WTC11 (cell line): ENCODE data around the gene PPP3CA. TPM values are rescaled to one million over a fixed set of nuclear protein-coding genes. Genes with fewer than 3 reads are reported as not detected.

ENCODE experiments used
- ATAC-seq: fragments of 200-7000 bp; cut with Tn5 transposase; 2 replicates; pipeline ENCODE4 v1.10.0; 2021; ENCODE audit warnings: mild to moderate bottlenecking, moderate library complexity
- CTCF ChIA-PET: fragments of 300-600 bp; sonication (Branson Sonifier 250); formaldehyde crosslinking; loops from one replicate; lab custom pipeline; 2021; ENCODE audit warnings: antibody characterized with exemption; lab: Charles Lee
- POLR2A ChIA-PET: fragments of 350-600 bp; sonication (Branson Sonifier 250); formaldehyde crosslinking; loops from one replicate; lab custom pipeline; 2021; ENCODE audit warnings: antibody characterized with exemption; lab: Charles Lee
- DNase-seq: peaks from one replicate; pipeline ENCODE4 v3.0.0; 2021; ENCODE audit warnings: low spot score
- H3K27ac Mint-ChIP-seq: 2 replicates; pipeline ENCODE4 v1.8.0; 2021; ENCODE audit warnings: mixed read lengths
- H3K27me3 Mint-ChIP-seq: 2 replicates; pipeline ENCODE4 v1.8.0; 2021; ENCODE audit warnings: low read depth, mild to moderate bottlenecking, moderate library complexity, mixed read lengths
- H3K36me3 Mint-ChIP-seq: 2 replicates; pipeline ENCODE4 v1.8.0; 2021; ENCODE audit warnings: mixed read lengths
- H3K4me1 Mint-ChIP-seq: 2 replicates; pipeline ENCODE4 v1.8.0; 2022; ENCODE audit warnings: mixed read lengths
- H3K4me3 Mint-ChIP-seq: 2 replicates; pipeline ENCODE4 v1.8.0; 2021; ENCODE audit warnings: mild to moderate bottlenecking, moderate library complexity, mixed read lengths
- H3K9me3 Mint-ChIP-seq: 2 replicates; pipeline ENCODE4 v1.8.0; 2021; ENCODE audit warnings: mixed read lengths
- CREM ChIP-seq: sonication (generic); formaldehyde crosslinking; IDR thresholded peaks from 2 replicates; pipeline ENCODE4 v1.8.1; 2022; ENCODE audit warnings: mild to moderate bottlenecking, missing genetic modification reagents, moderate library complexity
- E2F4 ChIP-seq: sonication (generic); formaldehyde crosslinking; IDR thresholded peaks from 2 replicates; pipeline ENCODE4 v1.8.1; 2022; ENCODE audit warnings: low read depth, mild to moderate bottlenecking, moderate library complexity, missing genetic modification reagents, borderline replicate concordance
- NFATC4 ChIP-seq: fragments of 250-450 bp; sonication (Bioruptor Pico); IDR thresholded peaks from 2 replicates; pipeline ENCODE4 v1.9.0; 2021; ENCODE audit warnings: mild to moderate bottlenecking
- NFE2L1 ChIP-seq: sonication (generic); formaldehyde crosslinking; IDR thresholded peaks from 2 replicates; pipeline ENCODE4 v1.8.1; 2023; ENCODE audit warnings: missing genetic modification reagents
- PRDM15 ChIP-seq: sonication (generic); formaldehyde crosslinking; IDR thresholded peaks from 2 replicates; pipeline ENCODE4 v1.8.0; 2022; ENCODE audit warnings: missing genetic modification reagents
- TEAD4 ChIP-seq: sonication (generic); formaldehyde crosslinking; IDR thresholded peaks from 2 replicates; pipeline ENCODE4 v1.8.0; 2022; ENCODE audit warnings: mild to moderate bottlenecking, missing genetic modification reagents
- USF1 ChIP-seq: sonication (generic); formaldehyde crosslinking; IDR thresholded peaks from 2 replicates; pipeline ENCODE4 v1.8.0; 2022; ENCODE audit warnings: mild to moderate bottlenecking, missing genetic modification reagents
- ZMAT4 ChIP-seq: fragments of 250-450 bp; sonication (Bioruptor Pico); IDR thresholded peaks from 2 replicates; pipeline ENCODE4 v1.9.0; 2021; ENCODE audit warnings: mild to moderate bottlenecking
- ZNF317 ChIP-seq: sonication (generic); formaldehyde crosslinking; IDR thresholded peaks from 2 replicates; pipeline ENCODE4 v1.8.1; 2023; ENCODE audit warnings: low read depth, mild to moderate bottlenecking, moderate library complexity, missing genetic modification reagents, borderline replicate concordance
- total RNA-seq: library from RNA; stranded (reverse); gene quantifications from 3 replicates; pipeline ENCODE4 v1.2.3, GENCODE V29; 2021
- TF ChIP-seq, protein P1 (sequence below): sonication (generic); formaldehyde crosslinking; IDR thresholded peaks from 2 replicates; pipeline ENCODE4 v1.8.1; 2023; ENCODE audit warnings: mild to moderate bottlenecking, missing genetic modification reagents, borderline replicate concordance
- TF ChIP-seq, protein P2 (sequence below): fragments of 250-450 bp; sonication (Bioruptor Pico); IDR thresholded peaks from 2 replicates; pipeline ENCODE4 v2.1.2; 2022; ENCODE audit warnings: mild to moderate bottlenecking, moderate library complexity
- TF ChIP-seq, protein P3 (sequence below): sonication (generic); formaldehyde crosslinking; IDR thresholded peaks from 2 replicates; pipeline ENCODE4 v1.8.1; 2023; ENCODE audit warnings: mild to moderate bottlenecking, missing genetic modification reagents

PPP3CA gene
- total RNA-seq, 1 experiment from 2014 or later, result 41.6 TPM

DNA sequence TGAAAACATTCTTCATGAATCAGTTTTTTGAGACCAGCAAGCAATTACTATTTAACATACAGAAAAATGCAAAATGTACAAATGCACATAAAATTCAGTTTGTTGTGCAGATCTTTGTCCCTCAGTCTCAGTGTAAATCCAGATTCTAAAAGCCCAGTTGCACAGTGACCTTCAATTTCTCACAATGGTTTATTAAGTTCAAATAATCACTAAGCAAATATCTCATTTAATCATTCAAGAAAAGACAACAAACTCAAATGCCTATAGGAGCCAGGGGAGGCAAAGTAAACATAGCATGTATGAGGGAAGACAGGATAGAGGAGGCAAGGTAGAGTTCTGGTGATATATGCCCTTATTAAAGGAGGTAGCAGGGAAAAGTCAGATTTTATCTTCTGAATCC lies 82.8 kb downstream of the PPP3CA start (continued):
- TF ChIP-seq, protein P1, sequence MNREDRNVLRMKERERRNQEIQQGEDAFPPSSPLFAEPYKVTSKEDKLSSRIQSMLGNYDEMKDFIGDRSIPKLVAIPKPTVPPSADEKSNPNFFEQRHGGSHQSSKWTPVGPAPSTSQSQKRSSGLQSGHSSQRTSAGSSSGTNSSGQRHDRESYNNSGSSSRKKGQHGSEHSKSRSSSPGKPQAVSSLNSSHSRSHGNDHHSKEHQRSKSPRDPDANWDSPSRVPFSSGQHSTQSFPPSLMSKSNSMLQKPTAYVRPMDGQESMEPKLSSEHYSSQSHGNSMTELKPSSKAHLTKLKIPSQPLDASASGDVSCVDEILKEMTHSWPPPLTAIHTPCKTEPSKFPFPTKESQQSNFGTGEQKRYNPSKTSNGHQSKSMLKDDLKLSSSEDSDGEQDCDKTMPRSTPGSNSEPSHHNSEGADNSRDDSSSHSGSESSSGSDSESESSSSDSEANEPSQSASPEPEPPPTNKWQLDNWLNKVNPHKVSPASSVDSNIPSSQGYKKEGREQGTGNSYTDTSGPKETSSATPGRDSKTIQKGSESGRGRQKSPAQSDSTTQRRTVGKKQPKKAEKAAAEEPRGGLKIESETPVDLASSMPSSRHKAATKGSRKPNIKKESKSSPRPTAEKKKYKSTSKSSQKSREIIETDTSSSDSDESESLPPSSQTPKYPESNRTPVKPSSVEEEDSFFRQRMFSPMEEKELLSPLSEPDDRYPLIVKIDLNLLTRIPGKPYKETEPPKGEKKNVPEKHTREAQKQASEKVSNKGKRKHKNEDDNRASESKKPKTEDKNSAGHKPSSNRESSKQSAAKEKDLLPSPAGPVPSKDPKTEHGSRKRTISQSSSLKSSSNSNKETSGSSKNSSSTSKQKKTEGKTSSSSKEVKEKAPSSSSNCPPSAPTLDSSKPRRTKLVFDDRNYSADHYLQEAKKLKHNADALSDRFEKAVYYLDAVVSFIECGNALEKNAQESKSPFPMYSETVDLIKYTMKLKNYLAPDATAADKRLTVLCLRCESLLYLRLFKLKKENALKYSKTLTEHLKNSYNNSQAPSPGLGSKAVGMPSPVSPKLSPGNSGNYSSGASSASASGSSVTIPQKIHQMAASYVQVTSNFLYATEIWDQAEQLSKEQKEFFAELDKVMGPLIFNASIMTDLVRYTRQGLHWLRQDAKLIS (CRISPR knock-in tag), result no peak
- no peak for TF ChIP-seq CREM (CRISPR knock-in tag)

GRCh38 chr4:101262683-101263082 lies 84.6 kb downstream of the PPP3CA start:
- ATAC-seq (no peak; the same call in 1 of the 2 replicates), DNase-seq (no peak)
- Mint-ChIP-seq H3K36me3 (no peaks in the 10 kb centered on the region), H3K27ac (peak overlapping the region; percentile 12; the same call in 1 of the 2 replicates), H3K27me3 (no peaks in the 10 kb centered on the region), H3K9me3 (peaks cover 4% of the 10 kb centered on the region; the same call in 1 of the 2 replicates), H3K4me1 (peaks cover 59% of the 10 kb centered on the region), H3K4me3 (no peak overlapping the region)
- TF ChIP-seq TEAD4, result no peak
- no peak for TF ChIP-seq NFATC4 (CRISPR knock-in tag)
- TF ChIP-seq ZMAT4 (CRISPR knock-in tag), result no peak
- TF ChIP-seq E2F4 (CRISPR knock-in tag), result no peak
- no peak for TF ChIP-seq ZNF317
- TF ChIP-seq, protein P2, sequence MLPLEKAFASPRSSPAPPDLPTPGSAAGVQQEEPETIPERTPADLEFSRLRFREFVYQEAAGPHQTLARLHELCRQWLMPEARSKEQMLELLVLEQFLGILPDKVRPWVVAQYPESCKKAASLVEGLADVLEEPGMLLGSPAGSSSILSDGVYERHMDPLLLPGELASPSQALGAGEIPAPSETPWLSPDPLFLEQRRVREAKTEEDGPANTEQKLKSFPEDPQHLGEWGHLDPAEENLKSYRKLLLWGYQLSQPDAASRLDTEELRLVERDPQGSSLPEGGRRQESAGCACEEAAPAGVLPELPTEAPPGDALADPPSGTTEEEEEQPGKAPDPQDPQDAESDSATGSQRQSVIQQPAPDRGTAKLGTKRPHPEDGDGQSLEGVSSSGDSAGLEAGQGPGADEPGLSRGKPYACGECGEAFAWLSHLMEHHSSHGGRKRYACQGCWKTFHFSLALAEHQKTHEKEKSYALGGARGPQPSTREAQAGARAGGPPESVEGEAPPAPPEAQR (CRISPR knock-in tag), result no peak
- TF ChIP-seq, protein P3, sequence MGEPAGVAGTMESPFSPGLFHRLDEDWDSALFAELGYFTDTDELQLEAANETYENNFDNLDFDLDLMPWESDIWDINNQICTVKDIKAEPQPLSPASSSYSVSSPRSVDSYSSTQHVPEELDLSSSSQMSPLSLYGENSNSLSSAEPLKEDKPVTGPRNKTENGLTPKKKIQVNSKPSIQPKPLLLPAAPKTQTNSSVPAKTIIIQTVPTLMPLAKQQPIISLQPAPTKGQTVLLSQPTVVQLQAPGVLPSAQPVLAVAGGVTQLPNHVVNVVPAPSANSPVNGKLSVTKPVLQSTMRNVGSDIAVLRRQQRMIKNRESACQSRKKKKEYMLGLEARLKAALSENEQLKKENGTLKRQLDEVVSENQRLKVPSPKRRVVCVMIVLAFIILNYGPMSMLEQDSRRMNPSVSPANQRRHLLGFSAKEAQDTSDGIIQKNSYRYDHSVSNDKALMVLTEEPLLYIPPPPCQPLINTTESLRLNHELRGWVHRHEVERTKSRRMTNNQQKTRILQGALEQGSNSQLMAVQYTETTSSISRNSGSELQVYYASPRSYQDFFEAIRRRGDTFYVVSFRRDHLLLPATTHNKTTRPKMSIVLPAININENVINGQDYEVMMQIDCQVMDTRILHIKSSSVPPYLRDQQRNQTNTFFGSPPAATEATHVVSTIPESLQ, result no peak
- POLR2A ChIA-PET, result no interaction called here
- CTCF ChIA-PET, result no interaction called here

DNA sequence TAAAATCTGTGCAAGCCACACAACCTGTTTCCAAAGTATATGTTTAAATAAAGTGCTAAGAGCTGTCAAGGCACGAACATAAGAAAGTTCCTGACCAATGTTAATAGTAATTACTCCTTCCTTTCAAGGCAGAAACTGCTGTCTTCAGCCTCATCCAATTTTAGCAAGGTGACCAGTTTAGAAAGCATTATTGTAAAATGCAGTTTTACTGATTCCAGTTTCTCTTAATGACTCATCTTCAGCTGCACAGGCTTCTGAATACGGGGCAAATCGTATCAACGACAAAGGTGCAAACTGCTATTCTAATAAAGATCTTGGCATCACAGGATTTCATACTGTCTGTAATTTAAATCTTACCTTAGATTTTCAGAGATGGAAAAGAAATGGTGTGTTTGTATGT lies 87.5 kb downstream of the PPP3CA start:
- Mint-ChIP-seq H3K36me3 (no peaks in the 10 kb centered on the region), H3K4me3 (no peak overlapping the region), H3K27me3 (no peaks in the 10 kb centered on the region), H3K4me1 (peaks cover 73% of the 10 kb centered on the region), H3K27ac (no peak overlapping the region), H3K9me3 (peaks cover 4% of the 10 kb centered on the region; the same call in 1 of the 2 replicates)
- ATAC-seq (no peak), DNase-seq (no peak)
- ChIA-PET POLR2A (no interaction called here), CTCF (no interaction called here)
- TF ChIP-seq USF1 (no peak), NFE2L1 (CRISPR knock-in tag) (no peak), PRDM15 (no peak)
- TF ChIP-seq, all 79 proteins: peak for 0
